Upper lobe of left lung (tissue), 6 donors: ENCODE measurements around the gene LIN52. TPM values are rescaled to one million over a fixed set of nuclear protein-coding genes. Genes with fewer than 3 reads are reported as not detected.

Experiments used
- ATAC-seq, 2 donors: fragments of 200-7000 bp; cut with Tn5 transposase; one replicate each; pipeline ENCODE4 v1.9.1; 2022; ENCODE audit warnings: mild to moderate bottlenecking in 2 of 2, moderate library complexity in 2 of 2; ENCODE audit not compliant: low FRiP score in 2 of 2
- DNase-seq, 2 donors: peaks; one replicate each; pipeline ENCODE4 v3.0.0-alpha.2; 2019 to 2020
- H3K27ac ChIP-seq, 4 donors: fragments of 200-600 bp; sonication (generic); one replicate each; pipeline ENCODE4 v1.5.1; 2016 to 2019
- H3K27me3 ChIP-seq, 4 donors: fragments of 200-600 bp; sonication (generic); one replicate each; pipeline ENCODE4 v1.5.1; 2017 to 2019
- H3K36me3 ChIP-seq, 4 donors: fragments of 200-600 bp; sonication (generic); one replicate each; pipeline ENCODE4 v1.5.1; 2016 to 2019
- H3K4me1 ChIP-seq, 4 donors: fragments of 200-600 bp; sonication (generic); one replicate each; pipeline ENCODE4 v1.5.1; 2018 to 2019
- H3K4me3 ChIP-seq, 4 donors: fragments of 200-600 bp; sonication (generic); one replicate each; pipeline ENCODE4 v1.5.1; 2017 to 2019; ENCODE audit warnings: mild to moderate bottlenecking in 2 of 4, moderate library complexity in 1 of 4
- H3K9me3 ChIP-seq, 4 donors: fragments of 200-600 bp; sonication (generic); one replicate each; pipeline ENCODE4 v1.5.1; 2018 to 2019
- EP300 ChIP-seq, 4 donors: sonication (generic); formaldehyde crosslinking; IDR thresholded peaks; one replicate each; pipeline ENCODE4 v1.5.1; 2017; ENCODE audit warnings: antibody characterized with exemption in 4 of 4, control low read depth in 2 of 4
- POLR2A ChIP-seq, 4 donors: fragments of 450-650 bp; IDR thresholded peaks; one replicate each; pipeline ENCODE4 v1.5.1; 2016 to 2017; ENCODE audit warnings: antibody characterized with exemption in 4 of 4, mild to moderate bottlenecking in 2 of 4
- POLR2AphosphoS5 ChIP-seq, 2 donors: sonication (generic); formaldehyde crosslinking; IDR thresholded peaks; one replicate each; pipeline ENCODE4 v1.5.1; 2017; ENCODE audit warnings: antibody characterized with exemption in 2 of 2
- WGBS, 2 donors: methylation state at CpG; one replicate each; pipeline ENCODE4 v1.1.5; 2017 to 2018; 5-methylcytosine and 5-hydroxymethylcytosine counted together
- total RNA-seq, 6 donors: library from RNA; depleted of rRNA in 4 of 6; stranded (reverse); fragments of >200 nt in 4 of 6; gene quantifications; one replicate each; pipeline versions ENCODE4 v1.1.0 to v1.2.1, GENCODE V29; 2016 to 2021
- TF ChIP-seq, protein P1 (sequence below), 6 experiments: fragments of 450-650 bp in 4 of 6; fragments of 200-600 bp in 2 of 6; sonication (generic) in 2 of 6; IDR thresholded peaks; one replicate each; pipeline ENCODE4 v1.5.1; 2016 to 2019; ENCODE audit warnings: antibody characterized with exemption in 6 of 6
- donor health status: DM: no; HTN: no; CAD: no; lungs with moderate emphysema.
- donor health status: DM: no; HTN: yes; CAD: no; lungs with severe emphysema.

Gene LIN52
- total RNA-seq, 6 donors from 2014 or later = 5.8 to 9.7 (median 8.8) TPM

DNA sequence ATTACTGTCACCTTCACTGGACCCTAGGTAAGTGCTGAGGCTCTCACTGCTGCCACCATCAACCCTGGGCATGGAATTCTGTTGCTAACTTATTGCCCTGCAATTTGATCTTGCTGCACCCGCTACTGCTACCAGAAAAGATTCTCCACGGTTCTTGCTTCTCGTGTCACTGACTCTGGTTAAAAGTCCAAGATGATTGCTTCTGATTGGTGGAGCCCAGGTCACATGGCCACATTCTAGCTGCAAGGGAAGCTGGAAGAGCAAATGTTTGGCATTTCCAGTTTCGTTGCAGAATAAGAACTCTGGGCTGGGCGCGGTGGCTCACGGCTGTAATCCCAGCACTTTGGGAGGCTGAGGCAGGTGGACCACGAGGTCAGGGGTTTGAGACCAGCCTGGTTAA is 147.0 kb downstream of the LIN52 start:
- no peak overlapping the region for H3K27ac ChIP-seq
- DNase-seq = no peak
- no peaks in the 10 kb centered on the region for H3K27me3 ChIP-seq
- 81 to 82% methylated on average over 7 to 8 of the region's 8 CpGs for WGBS, 2 donors
- no peaks in the 10 kb centered on the region for H3K36me3 ChIP-seq
- TF ChIP-seq POLR2A (IDR thresholded peaks at IDR 0.05) = no peak
- TF ChIP-seq, protein P1, sequence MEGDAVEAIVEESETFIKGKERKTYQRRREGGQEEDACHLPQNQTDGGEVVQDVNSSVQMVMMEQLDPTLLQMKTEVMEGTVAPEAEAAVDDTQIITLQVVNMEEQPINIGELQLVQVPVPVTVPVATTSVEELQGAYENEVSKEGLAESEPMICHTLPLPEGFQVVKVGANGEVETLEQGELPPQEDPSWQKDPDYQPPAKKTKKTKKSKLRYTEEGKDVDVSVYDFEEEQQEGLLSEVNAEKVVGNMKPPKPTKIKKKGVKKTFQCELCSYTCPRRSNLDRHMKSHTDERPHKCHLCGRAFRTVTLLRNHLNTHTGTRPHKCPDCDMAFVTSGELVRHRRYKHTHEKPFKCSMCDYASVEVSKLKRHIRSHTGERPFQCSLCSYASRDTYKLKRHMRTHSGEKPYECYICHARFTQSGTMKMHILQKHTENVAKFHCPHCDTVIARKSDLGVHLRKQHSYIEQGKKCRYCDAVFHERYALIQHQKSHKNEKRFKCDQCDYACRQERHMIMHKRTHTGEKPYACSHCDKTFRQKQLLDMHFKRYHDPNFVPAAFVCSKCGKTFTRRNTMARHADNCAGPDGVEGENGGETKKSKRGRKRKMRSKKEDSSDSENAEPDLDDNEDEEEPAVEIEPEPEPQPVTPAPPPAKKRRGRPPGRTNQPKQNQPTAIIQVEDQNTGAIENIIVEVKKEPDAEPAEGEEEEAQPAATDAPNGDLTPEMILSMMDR (IDR thresholded peaks at IDR 0.05) = no peak
- H3K9me3 ChIP-seq = peaks cover 0 to 10% (median 5%) of the 10 kb centered on the region in 4 donors
- ATAC-seq = no peak
- no peaks in the 10 kb centered on the region for H3K4me1 ChIP-seq
- H3K4me3 ChIP-seq = no peak overlapping the region

DNA sequence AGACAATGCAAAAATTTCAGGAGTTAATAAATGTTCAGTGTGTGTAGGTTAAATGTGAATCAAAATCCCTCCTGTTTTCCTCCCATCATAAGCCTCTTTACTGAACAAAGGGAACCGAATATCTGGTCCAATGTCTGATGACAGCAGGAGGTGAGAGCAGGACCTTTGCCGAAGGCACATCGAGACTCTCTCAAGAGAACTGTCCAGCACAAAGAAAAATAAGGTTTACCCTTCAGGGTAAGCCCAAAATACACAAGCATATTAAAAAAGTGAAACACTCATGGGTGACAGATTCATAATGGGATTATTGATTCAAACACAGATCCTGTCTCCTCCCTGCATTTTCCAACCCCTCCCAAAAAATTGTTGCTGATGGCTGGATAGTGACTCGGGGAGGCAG is 150.3 kb downstream of the LIN52 start:
- no peak overlapping the region for H3K27ac ChIP-seq
- DNase-seq (no peak), ATAC-seq (no peak)
- peaks cover 0 to 20% (median 10%) of the 10 kb centered on the region in 4 donors for H3K27me3 ChIP-seq
- peaks cover 0 to 10% (median 6%) of the 10 kb centered on the region in 4 donors for H3K4me1 ChIP-seq
- H3K4me3 ChIP-seq = no peak overlapping the region
- H3K36me3 ChIP-seq = no peaks in the 10 kb centered on the region
- TF ChIP-seq POLR2AphosphoS5 (IDR thresholded peaks at IDR 0.05) (no peak), POLR2A (IDR thresholded peaks at IDR 0.05) (no peak), EP300 (IDR thresholded peaks at IDR 0.05) (no peak)
- TF ChIP-seq, protein P1 (IDR thresholded peaks at IDR 0.05) = no peak
- H3K9me3 ChIP-seq = peaks cover 0 to 10% (median 5%) of the 10 kb centered on the region in 4 donors
- WGBS, 2 donors = 71 to 73% methylated on average over 4 of the region's 4 CpGs

DNA sequence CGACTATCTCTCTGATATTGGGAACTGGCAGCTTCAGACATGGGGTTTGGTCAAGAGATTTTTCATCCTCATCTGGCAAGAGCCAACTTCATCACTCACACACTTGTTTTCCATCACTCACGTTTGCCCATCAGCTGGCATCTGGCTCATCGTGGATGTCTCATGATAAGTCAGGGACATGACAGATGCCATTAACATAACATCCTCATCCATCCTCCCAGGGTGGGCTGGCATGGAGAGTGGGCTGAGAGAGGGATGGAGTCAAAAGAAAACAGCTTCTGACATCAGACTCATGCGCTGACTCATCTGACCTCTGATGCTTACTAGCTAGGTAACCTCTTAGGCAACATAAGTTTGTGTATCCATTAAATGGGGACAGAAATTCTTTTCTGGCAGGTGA is 152.7 kb downstream of the LIN52 start:
- Histone ChIP-seq H3K36me3 (no peaks in the 10 kb centered on the region), H3K27ac (no peak overlapping the region), H3K27me3 (peaks cover 0 to 43% (median 29%) of the 10 kb centered on the region in 4 donors), H3K4me1 (peaks cover 19 to 32% (median 25%) of the 10 kb centered on the region in 4 donors), H3K4me3 (no peak overlapping the region), H3K9me3 (peaks cover 0 to 2% (median 0%) of the 10 kb centered on the region in 4 donors)
- DNase-seq (no peak), ATAC-seq (no peak)
- no peak for TF ChIP-seq POLR2AphosphoS5 (IDR thresholded peaks at IDR 0.05)
- WGBS, 2 donors = 73 to 77% methylated on average over 4 of the region's 4 CpGs

DNA sequence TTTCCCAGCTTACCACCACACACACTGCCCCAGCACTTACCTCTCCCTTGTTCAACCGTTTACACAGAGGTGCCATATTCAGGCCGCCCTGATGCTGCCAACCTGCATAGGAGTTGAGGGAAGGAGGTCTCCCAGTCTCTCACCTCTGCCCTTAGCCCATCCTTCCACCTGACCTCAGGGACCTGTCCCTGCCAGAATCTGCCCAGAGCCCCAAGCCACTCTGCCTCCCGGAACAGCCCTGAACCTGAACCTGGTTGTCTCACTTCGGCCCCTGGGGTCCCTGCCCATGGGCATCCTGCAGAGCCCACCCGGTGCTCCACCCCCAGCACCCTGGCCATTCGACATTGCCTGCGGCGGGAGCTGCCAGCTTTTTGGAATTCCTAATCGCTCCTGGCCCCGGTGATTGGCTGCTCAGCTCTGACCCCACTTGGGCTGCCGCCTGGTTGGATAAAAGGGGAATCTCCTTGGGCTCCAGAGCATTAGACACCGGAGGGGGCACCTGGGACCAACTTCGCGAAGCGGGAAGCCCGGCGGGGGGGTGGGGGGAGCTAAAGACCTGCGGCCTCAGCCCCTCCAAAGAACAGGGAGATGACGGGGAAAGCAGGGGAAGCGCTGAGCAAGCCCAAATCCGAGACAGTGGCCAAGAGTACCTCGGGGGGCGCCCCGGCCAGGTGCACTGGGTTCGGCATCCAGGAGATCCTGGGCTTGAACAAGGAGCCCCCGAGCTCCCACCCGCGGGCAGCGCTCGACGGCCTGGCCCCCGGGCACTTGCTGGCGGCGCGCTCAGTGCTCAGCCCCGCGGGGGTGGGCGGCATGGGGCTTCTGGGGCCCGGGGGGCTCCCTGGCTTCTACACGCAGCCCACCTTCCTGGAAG is 154.5 kb downstream of the LIN52 start, which contains the start of gene VSX2:
Gene VSX2, plus strand, starts transcription at position 476 of the 874 bp plus-strand sequence. Its CDS starts 113 bp downstream, at position 589.
- ATAC-seq (no peak), DNase-seq (peak in 1 of 2 donors; percentile 76)
- H3K4me3 ChIP-seq = peak within 1 kb of the TSS in 3 of 4 donors; percentile 13 to 33 (median 33)
- H3K9me3 ChIP-seq = no peaks in the 10 kb centered on the region
- H3K27me3 ChIP-seq = peaks cover 0 to 51% (median 35%) of the 10 kb centered on the region in 4 donors
- peaks cover 19 to 32% (median 25%) of the 10 kb centered on the region in 4 donors for H3K4me1 ChIP-seq
- no peak for TF ChIP-seq EP300 (IDR thresholded peaks at IDR 0.05)
- TF ChIP-seq, protein P1 (IDR thresholded peaks at IDR 0.05) = no peak
- no peak for TF ChIP-seq POLR2A (IDR thresholded peaks at IDR 0.05)
- H3K27ac ChIP-seq = no peak within 1 kb of the TSS
- WGBS, 2 donors = 11 to 13% methylated on average over 14 to 31 of the region's 40 CpGs
- no peaks in the 10 kb centered on the region for H3K36me3 ChIP-seq

DNA sequence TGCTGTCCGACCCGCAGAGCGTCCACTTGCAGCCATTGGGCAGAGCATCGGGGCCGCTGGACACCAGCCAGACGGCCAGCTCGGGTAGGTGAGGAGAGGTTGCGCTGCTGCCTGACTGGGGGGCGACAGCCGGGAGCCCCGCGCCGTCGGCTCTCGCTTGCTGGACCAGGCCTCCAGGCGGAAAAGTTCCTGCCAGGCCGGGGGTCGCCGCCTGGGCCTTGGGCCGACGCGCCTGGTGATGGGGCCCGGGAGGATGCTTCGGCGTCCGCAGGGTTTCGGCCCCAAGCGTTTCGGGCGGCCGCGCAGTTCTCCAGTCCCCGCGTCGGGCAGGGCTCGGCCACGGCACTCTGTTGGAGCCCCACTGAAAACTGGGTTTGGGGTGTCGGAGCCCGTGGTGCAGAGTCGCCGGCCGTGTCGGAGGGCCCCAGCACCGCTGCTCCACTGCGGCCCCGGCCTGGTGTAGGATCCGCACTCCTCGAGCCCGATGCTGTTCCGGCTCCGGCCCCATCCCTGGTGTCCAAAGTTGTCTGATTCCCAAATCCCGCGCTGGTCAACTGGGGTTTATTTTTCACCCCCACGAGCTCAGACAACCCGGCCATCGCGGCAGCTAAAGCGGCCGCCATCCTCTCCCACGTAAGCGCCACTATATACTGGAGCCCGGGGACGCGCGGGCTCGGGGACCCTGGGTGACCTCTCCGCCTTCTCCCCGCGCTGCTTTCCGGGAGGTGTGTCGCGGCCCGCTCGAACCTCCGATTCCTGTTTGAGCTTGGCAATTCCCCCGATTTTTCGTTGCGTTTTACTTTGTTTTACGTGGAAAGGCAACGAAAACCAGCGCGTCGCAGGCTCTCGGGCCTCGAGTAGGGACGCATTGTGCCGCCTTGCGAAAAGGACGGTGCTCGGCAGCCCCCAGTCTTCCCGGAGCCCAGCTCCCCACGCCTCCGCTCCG is 155.4 kb downstream of the LIN52 start:
- Histone ChIP-seq H3K27me3 (peaks cover 0 to 52% (median 36%) of the 10 kb centered on the region in 4 donors), H3K27ac (no peak overlapping the region), H3K4me3 (peak overlapping the region in 3 of 4 donors; percentile 13 to 33 (median 33)), H3K9me3 (no peaks in the 10 kb centered on the region), H3K36me3 (no peaks in the 10 kb centered on the region), H3K4me1 (peaks cover 19 to 32% (median 25%) of the 10 kb centered on the region in 4 donors)
- 3% methylated on average over 19 to 46 of the region's 94 CpGs for WGBS, 2 donors
- TF ChIP-seq POLR2A (IDR thresholded peaks at IDR 0.05) (peak in 1 of 4 donors; percentile 13), POLR2AphosphoS5 (IDR thresholded peaks at IDR 0.05) (no peak)
- no peak for ATAC-seq
- peak in 1 of 2 donors; percentile 80 for DNase-seq
